ENCODE measurements around the gene PLXND1.

DNA sequence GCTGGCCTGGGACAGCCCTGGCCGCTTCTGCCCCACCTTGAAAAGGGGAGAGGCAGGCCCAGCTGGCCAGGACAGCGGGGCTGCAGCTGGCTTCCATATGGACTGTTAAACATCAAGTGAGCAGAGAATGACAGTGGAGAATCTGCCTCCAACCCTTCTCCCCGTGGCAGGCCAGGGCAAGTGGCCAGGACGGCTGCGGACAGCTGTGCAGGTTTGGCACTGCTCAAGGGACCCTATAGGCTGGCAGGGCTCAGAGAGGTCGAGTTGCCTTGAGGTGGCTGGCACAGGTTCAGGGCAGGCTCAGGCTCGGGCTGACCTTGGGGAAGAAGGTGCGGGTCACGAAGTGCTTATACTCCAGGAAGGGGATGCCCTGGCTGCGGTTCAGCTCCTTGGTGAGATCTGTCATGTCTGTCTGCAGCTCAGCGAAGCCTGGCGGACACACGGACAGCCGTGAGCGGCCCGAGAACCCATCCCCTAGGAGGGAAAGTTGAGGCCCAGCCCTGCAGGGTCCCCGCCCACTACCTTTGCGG lies 39.2 kb downstream of the PLXND1 start:
- TF ChIP-seq, protein P1, sequence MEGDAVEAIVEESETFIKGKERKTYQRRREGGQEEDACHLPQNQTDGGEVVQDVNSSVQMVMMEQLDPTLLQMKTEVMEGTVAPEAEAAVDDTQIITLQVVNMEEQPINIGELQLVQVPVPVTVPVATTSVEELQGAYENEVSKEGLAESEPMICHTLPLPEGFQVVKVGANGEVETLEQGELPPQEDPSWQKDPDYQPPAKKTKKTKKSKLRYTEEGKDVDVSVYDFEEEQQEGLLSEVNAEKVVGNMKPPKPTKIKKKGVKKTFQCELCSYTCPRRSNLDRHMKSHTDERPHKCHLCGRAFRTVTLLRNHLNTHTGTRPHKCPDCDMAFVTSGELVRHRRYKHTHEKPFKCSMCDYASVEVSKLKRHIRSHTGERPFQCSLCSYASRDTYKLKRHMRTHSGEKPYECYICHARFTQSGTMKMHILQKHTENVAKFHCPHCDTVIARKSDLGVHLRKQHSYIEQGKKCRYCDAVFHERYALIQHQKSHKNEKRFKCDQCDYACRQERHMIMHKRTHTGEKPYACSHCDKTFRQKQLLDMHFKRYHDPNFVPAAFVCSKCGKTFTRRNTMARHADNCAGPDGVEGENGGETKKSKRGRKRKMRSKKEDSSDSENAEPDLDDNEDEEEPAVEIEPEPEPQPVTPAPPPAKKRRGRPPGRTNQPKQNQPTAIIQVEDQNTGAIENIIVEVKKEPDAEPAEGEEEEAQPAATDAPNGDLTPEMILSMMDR (IDR thresholded peaks at IDR 0.05): no peak
- TF ChIP-seq POLR2A (IDR thresholded peaks at IDR 0.05): no peak

All from body of pancreas (tissue), 4 donors.